IPS-NIHi7 (cell line): ENCODE data around the gene CPLX4.

Experiments
- DNase-seq: peaks from one replicate; pipeline ENCODE4 v3.0.0; 2012; ENCODE audit warnings: mixed read lengths; ENCODE audit errors: extremely low spot score

Gene CPLX4

GRCh38 chr18:59318460-59319050 is at the start of gene CPLX4:
Gene CPLX4, minus strand, starts transcription at chr18:59318649. Its CDS starts 187 bp downstream, at chr18:59318462.
- no peak for DNase-seq

- no peak for DNase-seq
Observed at GRCh38 chr18:59360381-59360780, 41.9 kb upstream of the CPLX4 start.

- DNase-seq = no peak
Observed at GRCh38 chr18:59359576-59359952, 41.1 kb upstream of the CPLX4 start.

GRCh38 chr18:59358712-59359575 is 40.5 kb upstream of the CPLX4 start, which contains the start of gene LMAN1:
Gene LMAN1, minus strand, starts transcription at chr18:59359265. Its CDS starts 21 bp downstream, at chr18:59359244.
- peak; percentile 100 for DNase-seq

- no peak for DNase-seq
Observed at GRCh38 chr18:59358414-59358711, 39.9 kb upstream of the CPLX4 start.

- no peak for DNase-seq
Observed at GRCh38 chr18:59357928-59358327, 39.5 kb upstream of the CPLX4 start.

GRCh38 chr18:59354731-59355130 is 36.3 kb upstream of the CPLX4 start:
- no peak for DNase-seq

GRCh38 chr18:59353079-59353680 is 34.7 kb upstream of the CPLX4 start:
- DNase-seq = no peak

- DNase-seq = no peak
Observed at GRCh38 chr18:59352250-59352855, 33.9 kb upstream of the CPLX4 start.

GRCh38 chr18:59345556-59345955 is 27.1 kb upstream of the CPLX4 start:
- no peak for DNase-seq

GRCh38 chr18:59344996-59345395 is 26.5 kb upstream of the CPLX4 start:
- DNase-seq = no peak

GRCh38 chr18:59343926-59344325 is 25.5 kb upstream of the CPLX4 start:
- DNase-seq = no peak

- no peak for DNase-seq
Observed at GRCh38 chr18:59340817-59341216, 22.4 kb upstream of the CPLX4 start.

GRCh38 chr18:59340312-59340711 is 21.9 kb upstream of the CPLX4 start:
- no peak for DNase-seq

- DNase-seq = no peak
Observed at GRCh38 chr18:59332986-59333385, 14.5 kb upstream of the CPLX4 start.

GRCh38 chr18:59328683-59329082 is 10.2 kb upstream of the CPLX4 start:
- DNase-seq = no peak

- no peak for DNase-seq
Observed at GRCh38 chr18:59325965-59326364, 7.5 kb upstream of the CPLX4 start.

GRCh38 chr18:59324623-59324971 is 6.1 kb upstream of the CPLX4 start:
- DNase-seq = no peak

- no peak for DNase-seq
Observed at GRCh38 chr18:59323931-59324622, 5.6 kb upstream of the CPLX4 start.

GRCh38 chr18:59311631-59312030 is 6.8 kb downstream of the CPLX4 start:
- no peak for DNase-seq

- DNase-seq = no peak
Observed at GRCh38 chr18:59308938-59309260, 9.6 kb downstream of the CPLX4 start.

GRCh38 chr18:59308248-59308937 is 10.1 kb downstream of the CPLX4 start:
- peak; percentile 91 for DNase-seq
